Activated CD4-positive, alpha-beta memory T cell treated with anti-CD3 and anti-CD28 coated beads for 36 hours (primary cell): ENCODE measurements around the gene GOLT1A. TPM values are rescaled to one million over a fixed set of nuclear protein-coding genes. Genes with fewer than 3 reads are reported as not detected.

Experiments used
- CTCF ChIA-PET: fragments of 350-600 bp; sonication (Branson Sonifier 250); formaldehyde crosslinking; loops from one replicate; lab custom pipeline; 2021; ENCODE audit warnings: antibody characterized with exemption, inconsistent platforms; lab: Charles Lee
- POLR2A ChIA-PET: fragments of 350-600 bp; sonication (Branson Sonifier 250); formaldehyde crosslinking; loops from one replicate; lab custom pipeline; 2021; ENCODE audit warnings: antibody characterized with exemption; lab: Charles Lee
- DNase-seq: peaks from one replicate; pipeline ENCODE4 v3.0.0-alpha.2; 2020
- H3K27ac Mint-ChIP-seq: one replicate; pipeline ENCODE4 v1.8.0; 2021; ENCODE audit warnings: mixed read lengths
- H3K27me3 Mint-ChIP-seq: one replicate; pipeline ENCODE4 v1.8.0; 2021; ENCODE audit warnings: mixed read lengths
- H3K36me3 Mint-ChIP-seq: one replicate; pipeline ENCODE4 v1.8.0; 2021; ENCODE audit warnings: mixed read lengths
- H3K4me1 Mint-ChIP-seq: one replicate; pipeline ENCODE4 v1.8.0; 2021; ENCODE audit warnings: low read depth, mixed read lengths
- H3K4me3 Mint-ChIP-seq: one replicate; pipeline ENCODE4 v1.8.0; 2021; ENCODE audit warnings: mild to moderate bottlenecking, mixed read lengths
- H3K9me3 Mint-ChIP-seq: one replicate; pipeline ENCODE4 v1.8.0; 2021; ENCODE audit warnings: mixed read lengths
- intact Hi-C: fragments of 100-400 bp; cut with micrococcal nuclease; formaldehyde crosslinking; loops from one replicate; pipeline ENCODE4 v1.15.1; 2023
- total RNA-seq, 2 experiments: library from RNA; stranded (reverse); gene quantifications; one replicate each; pipeline ENCODE4 v1.2.3, GENCODE V29; 2021

The GOLT1A gene
- total RNA-seq, 2 experiments from 2014 or later: 0.27 TPM; not detected in 1

- Mint-ChIP-seq H3K27ac (no peak overlapping the region), H3K27me3 (no peaks in the 10 kb centered on the region), H3K36me3 (no peaks in the 10 kb centered on the region), H3K4me1 (no peaks in the 10 kb centered on the region), H3K9me3 (no peaks in the 10 kb centered on the region), H3K4me3 (no peak overlapping the region)
- intact Hi-C loops: no loop called here
- CTCF ChIA-PET: no interaction called here
- DNase-seq: no peak
- POLR2A ChIA-PET: no interaction called here
Observed at GRCh38 chr1:204224655-204225054, 10.9 kb upstream of the GOLT1A start.

- H3K27ac Mint-ChIP-seq: no peak overlapping the region
- H3K27me3 Mint-ChIP-seq: no peaks in the 10 kb centered on the region
- no peaks in the 10 kb centered on the region for H3K36me3 Mint-ChIP-seq
- DNase-seq: no peak
- no peaks in the 10 kb centered on the region for H3K9me3 Mint-ChIP-seq
- intact Hi-C loops: no loop called here
- ChIA-PET POLR2A (no interaction called here), CTCF (no interaction called here)
- no peak overlapping the region for H3K4me3 Mint-ChIP-seq
- no peaks in the 10 kb centered on the region for H3K4me1 Mint-ChIP-seq
Observed at GRCh38 chr1:204223129-204223860, 9.5 kb upstream of the GOLT1A start.

GRCh38 chr1:204222764-204223055 is 8.9 kb upstream of the GOLT1A start:
- no peak overlapping the region for H3K4me3 Mint-ChIP-seq
- H3K27ac Mint-ChIP-seq: no peak overlapping the region
- no peaks in the 10 kb centered on the region for H3K36me3 Mint-ChIP-seq
- ChIA-PET CTCF (no interaction called here), POLR2A (no interaction called here)
- H3K27me3 Mint-ChIP-seq: no peaks in the 10 kb centered on the region
- H3K4me1 Mint-ChIP-seq: no peaks in the 10 kb centered on the region
- no peaks in the 10 kb centered on the region for H3K9me3 Mint-ChIP-seq
- no peak for DNase-seq
- intact Hi-C loops: no loop called here

GRCh38 chr1:204222006-204222763 is 8.4 kb upstream of the GOLT1A start:
- ChIA-PET POLR2A (no interaction called here), CTCF (no interaction called here)
- H3K27ac Mint-ChIP-seq: no peak overlapping the region
- H3K36me3 Mint-ChIP-seq: no peaks in the 10 kb centered on the region
- no peaks in the 10 kb centered on the region for H3K27me3 Mint-ChIP-seq
- H3K4me1 Mint-ChIP-seq: no peaks in the 10 kb centered on the region
- intact Hi-C loops: no loop called here
- H3K9me3 Mint-ChIP-seq: no peaks in the 10 kb centered on the region
- H3K4me3 Mint-ChIP-seq: no peak overlapping the region
- no peak for DNase-seq

GRCh38 chr1:204221271-204221670 is 7.5 kb upstream of the GOLT1A start:
- no peak for DNase-seq
- Mint-ChIP-seq H3K4me1 (no peaks in the 10 kb centered on the region), H3K36me3 (no peaks in the 10 kb centered on the region), H3K27me3 (no peaks in the 10 kb centered on the region), H3K9me3 (no peaks in the 10 kb centered on the region), H3K4me3 (no peak overlapping the region), H3K27ac (no peak overlapping the region)
- CTCF ChIA-PET: no interaction called here
- intact Hi-C loops: no loop called here
- POLR2A ChIA-PET: no interaction called here

GRCh38 chr1:204219971-204220616 is 6.3 kb upstream of the GOLT1A start:
- DNase-seq: no peak
- Mint-ChIP-seq H3K4me1 (no peaks in the 10 kb centered on the region), H3K27me3 (no peaks in the 10 kb centered on the region), H3K27ac (no peak overlapping the region), H3K4me3 (no peak overlapping the region), H3K9me3 (no peaks in the 10 kb centered on the region), H3K36me3 (no peaks in the 10 kb centered on the region)
- ChIA-PET CTCF (interaction anchor here (0.8 to 1.1 kb wide), 2 partner anchors 14 to 178 kb away, joined by 3 to 6 read pairs; no protein-coding TSS in a partner anchor), POLR2A (no interaction called here)
- intact Hi-C loops: no loop called here

GRCh38 chr1:204218552-204218951 is 4.8 kb upstream of the GOLT1A start:
- ChIA-PET CTCF (interaction anchor here (1.1 kb wide), 1 partner anchor 12 kb away, joined by 3 read pairs; no protein-coding TSS in a partner anchor), POLR2A (no interaction called here)
- Mint-ChIP-seq H3K4me1 (peaks cover 3% of the 10 kb centered on the region), H3K27ac (no peak overlapping the region), H3K36me3 (no peaks in the 10 kb centered on the region), H3K9me3 (no peaks in the 10 kb centered on the region), H3K4me3 (no peak overlapping the region), H3K27me3 (peaks cover 2% of the 10 kb centered on the region)
- no peak for DNase-seq
- intact Hi-C loops: no loop called here

- Mint-ChIP-seq H3K36me3 (no peaks in the 10 kb centered on the region), H3K27ac (no peak overlapping the region), H3K4me1 (peaks cover 3% of the 10 kb centered on the region), H3K9me3 (no peaks in the 10 kb centered on the region), H3K27me3 (peaks cover 2% of the 10 kb centered on the region), H3K4me3 (no peak overlapping the region)
- no peak for DNase-seq
- CTCF ChIA-PET: interaction anchor here (2.4 kb wide), 1 partner anchor 11 kb away, joined by 20 read pairs; no protein-coding TSS in a partner anchor
- POLR2A ChIA-PET: no interaction called here
- intact Hi-C loops: no loop called here
Observed at GRCh38 chr1:204217648-204218000, 3.8 kb upstream of the GOLT1A start.

- ChIA-PET CTCF (interaction anchor here (1.3 to 2.4 kb wide), 2 partner anchors 11 to 50 kb away, joined by 3 to 20 read pairs; no protein-coding TSS in a partner anchor), POLR2A (no interaction called here)
- intact Hi-C loops: no loop called here
- DNase-seq: no peak
- Mint-ChIP-seq H3K4me3 (no peak overlapping the region), H3K27ac (no peak overlapping the region), H3K4me1 (peaks cover 3% of the 10 kb centered on the region), H3K9me3 (no peaks in the 10 kb centered on the region), H3K36me3 (no peaks in the 10 kb centered on the region), H3K27me3 (peaks cover 2% of the 10 kb centered on the region)
Observed at GRCh38 chr1:204216880-204217647, 3.3 kb upstream of the GOLT1A start.

- POLR2A ChIA-PET: no interaction called here
Observed at GRCh38 chr1:204216236-204216635, 2.4 kb upstream of the GOLT1A start.

GRCh38 chr1:204212715-204213114 is 1.1 kb downstream of the GOLT1A start:
- Mint-ChIP-seq H3K4me1 (peaks cover 3% of the 10 kb centered on the region), H3K27ac (no peak overlapping the region), H3K36me3 (no peaks in the 10 kb centered on the region), H3K9me3 (no peaks in the 10 kb centered on the region), H3K27me3 (peaks cover 5% of the 10 kb centered on the region), H3K4me3 (no peak overlapping the region)
- intact Hi-C loops: loop anchor here (5.0 kb wide), 1 partner anchor 290 kb away; no protein-coding TSS in a partner anchor
- ChIA-PET CTCF (no interaction called here), POLR2A (no interaction called here)
- DNase-seq: no peak

More at GRCh38 chr1:204216236-204216635, 2.4 kb upstream of the GOLT1A start:
- Mint-ChIP-seq H3K4me3 (no peak overlapping the region), H3K36me3 (no peaks in the 10 kb centered on the region), H3K4me1 (peaks cover 3% of the 10 kb centered on the region), H3K27ac (no peak overlapping the region), H3K27me3 (peaks cover 2% of the 10 kb centered on the region), H3K9me3 (no peaks in the 10 kb centered on the region)
- CTCF ChIA-PET: interaction anchor here (1.1 to 2.4 kb wide), 3 partner anchors 10 to 147 kb away, joined by 3 to 20 read pairs (median 5); no protein-coding TSS in a partner anchor
- intact Hi-C loops: no loop called here
- no peak for DNase-seq
